A673 (cell line): ENCODE results near the gene STYXL1.

Experiments used
- EZH2 ChIP-seq: fragments of 200-600 bp; sonication (generic); IDR thresholded peaks from 2 replicates; pipeline ENCODE4 v1.6.1; 2017; ENCODE audit warnings: borderline replicate concordance, low read depth, mild to moderate bottlenecking, mixed read lengths, antibody characterized with exemption, low read length; ENCODE audit not compliant: poor library complexity, severe bottlenecking
- TF ChIP-seq, protein P1 (sequence below): fragments of 300-800, 200-600 bp; sonication (generic); conservative IDR thresholded peaks from 2 replicates; pipeline ENCODE4 v1.5.1; 2017; ENCODE audit warnings: low read depth, mild to moderate bottlenecking, antibody characterized with exemption, low read length, moderate library complexity, mixed read lengths

DNA sequence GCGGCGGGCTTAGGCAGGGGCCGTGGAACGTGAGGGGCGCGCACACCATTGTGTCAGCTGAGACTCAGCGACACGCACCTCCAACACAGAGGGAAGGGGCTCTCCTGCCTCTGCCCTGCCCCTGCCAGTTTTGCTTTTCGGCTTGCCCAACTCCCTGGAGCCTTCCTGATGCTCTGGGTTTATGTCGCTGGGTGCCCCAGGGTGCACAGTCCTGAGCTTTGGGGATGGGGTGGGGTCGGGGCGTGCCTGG lies 66.7 kb downstream of the STYXL1 start:
- TF ChIP-seq, protein P1, sequence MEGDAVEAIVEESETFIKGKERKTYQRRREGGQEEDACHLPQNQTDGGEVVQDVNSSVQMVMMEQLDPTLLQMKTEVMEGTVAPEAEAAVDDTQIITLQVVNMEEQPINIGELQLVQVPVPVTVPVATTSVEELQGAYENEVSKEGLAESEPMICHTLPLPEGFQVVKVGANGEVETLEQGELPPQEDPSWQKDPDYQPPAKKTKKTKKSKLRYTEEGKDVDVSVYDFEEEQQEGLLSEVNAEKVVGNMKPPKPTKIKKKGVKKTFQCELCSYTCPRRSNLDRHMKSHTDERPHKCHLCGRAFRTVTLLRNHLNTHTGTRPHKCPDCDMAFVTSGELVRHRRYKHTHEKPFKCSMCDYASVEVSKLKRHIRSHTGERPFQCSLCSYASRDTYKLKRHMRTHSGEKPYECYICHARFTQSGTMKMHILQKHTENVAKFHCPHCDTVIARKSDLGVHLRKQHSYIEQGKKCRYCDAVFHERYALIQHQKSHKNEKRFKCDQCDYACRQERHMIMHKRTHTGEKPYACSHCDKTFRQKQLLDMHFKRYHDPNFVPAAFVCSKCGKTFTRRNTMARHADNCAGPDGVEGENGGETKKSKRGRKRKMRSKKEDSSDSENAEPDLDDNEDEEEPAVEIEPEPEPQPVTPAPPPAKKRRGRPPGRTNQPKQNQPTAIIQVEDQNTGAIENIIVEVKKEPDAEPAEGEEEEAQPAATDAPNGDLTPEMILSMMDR: no peak
- no peak for TF ChIP-seq EZH2
